GM12801 (cell line): ENCODE measurements around the gene TMCO4.

Experiments
- CTCF ChIP-seq: IDR thresholded peaks from one replicate; pipeline ENCODE4 v1.5.1; 2011; ENCODE audit warnings: control low read depth; ENCODE audit not compliant: insufficient read length; ENCODE audit errors: extremely low read depth

TMCO4 gene

GRCh38 chr1:19655718-19656080 is 144.0 kb downstream of the TMCO4 start:
- no peak for TF ChIP-seq CTCF

- no peak for TF ChIP-seq CTCF
Measured at GRCh38 chr1:19654886-19655717, 144.6 kb downstream of the TMCO4 start.

- TF ChIP-seq CTCF: no peak
Measured at GRCh38 chr1:19654386-19654785, 145.3 kb downstream of the TMCO4 start.

- no peak for TF ChIP-seq CTCF
Measured at GRCh38 chr1:19651141-19651737, 148.5 kb downstream of the TMCO4 start.

GRCh38 chr1:19650416-19651140 is 149.1 kb downstream of the TMCO4 start:
- no peak for TF ChIP-seq CTCF

- TF ChIP-seq CTCF: no peak
Measured at GRCh38 chr1:19648689-19649088, 151.0 kb downstream of the TMCO4 start.

GRCh38 chr1:19648239-19648638 is 151.5 kb downstream of the TMCO4 start:
- TF ChIP-seq CTCF: no peak
